PFSK-1 (cell line): ENCODE results near the gene CMBL.

Source experiments
- FOXP2 ChIP-seq: optimal IDR thresholded peaks from 2 replicates; pipeline ENCODE3; 2011; ENCODE audit warnings: borderline replicate concordance, control low read depth, inconsistent platforms; ENCODE audit not compliant: insufficient read depth; ENCODE audit errors: extremely low read length, extremely low read depth
- POLR2AphosphoS5 ChIP-seq: IDR thresholded peaks from 2 replicates; pipeline ENCODE4 v1.6.1; 2012; ENCODE audit warnings: low read depth, mild to moderate bottlenecking, control low read depth, low read length, moderate library complexity
- SIN3A ChIP-seq: IDR thresholded peaks from 2 replicates; pipeline ENCODE4 v1.6.1; 2012; ENCODE audit warnings: mild to moderate bottlenecking, low read length, moderate library complexity, borderline replicate concordance; ENCODE audit not compliant: insufficient read depth
- TAF1 ChIP-seq: IDR thresholded peaks from 2 replicates; pipeline ENCODE4 v1.6.1; 2012; ENCODE audit warnings: low read length, control low read depth, borderline replicate concordance; ENCODE audit not compliant: insufficient read depth
- TF ChIP-seq, protein P1 (sequence below), 2 experiments: IDR thresholded peaks; 2 replicates each; pipeline versions ENCODE4 v1.6.1 to v1.8.0; 2011 to 2012; ENCODE audit warnings: low read depth in 2 of 2, low read length in 2 of 2, control low read depth in 1 of 2, inconsistent platforms in 1 of 2, mild to moderate bottlenecking in 1 of 2, moderate library complexity in 1 of 2; ENCODE audit not compliant: insufficient read depth in 1 of 2

The CMBL gene

DNA sequence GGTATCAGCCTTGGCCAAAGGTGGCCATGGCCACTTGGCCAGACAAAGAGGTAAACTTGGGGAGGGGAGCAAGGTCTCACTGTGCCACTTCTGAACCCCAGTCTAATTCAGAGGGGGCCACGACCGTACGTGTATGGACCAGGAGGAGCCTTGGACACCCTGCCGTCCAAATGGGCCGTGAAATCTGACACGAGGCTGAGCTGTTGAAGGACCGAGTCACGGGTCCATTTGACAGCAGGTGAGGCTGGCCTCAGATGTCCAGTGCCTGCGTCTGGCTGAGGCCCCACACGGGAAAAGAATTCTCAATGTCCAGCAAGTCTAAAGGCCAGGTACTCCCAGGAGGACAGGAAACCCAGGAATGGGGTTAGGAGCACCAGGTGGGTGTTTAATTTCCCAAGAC lies 17.7 kb downstream of the CMBL start:
- no peak for TF ChIP-seq SIN3A
- no peak for TF ChIP-seq TAF1
- no peak for TF ChIP-seq FOXP2
- TF ChIP-seq POLR2AphosphoS5, result no peak
- TF ChIP-seq, protein P1, sequence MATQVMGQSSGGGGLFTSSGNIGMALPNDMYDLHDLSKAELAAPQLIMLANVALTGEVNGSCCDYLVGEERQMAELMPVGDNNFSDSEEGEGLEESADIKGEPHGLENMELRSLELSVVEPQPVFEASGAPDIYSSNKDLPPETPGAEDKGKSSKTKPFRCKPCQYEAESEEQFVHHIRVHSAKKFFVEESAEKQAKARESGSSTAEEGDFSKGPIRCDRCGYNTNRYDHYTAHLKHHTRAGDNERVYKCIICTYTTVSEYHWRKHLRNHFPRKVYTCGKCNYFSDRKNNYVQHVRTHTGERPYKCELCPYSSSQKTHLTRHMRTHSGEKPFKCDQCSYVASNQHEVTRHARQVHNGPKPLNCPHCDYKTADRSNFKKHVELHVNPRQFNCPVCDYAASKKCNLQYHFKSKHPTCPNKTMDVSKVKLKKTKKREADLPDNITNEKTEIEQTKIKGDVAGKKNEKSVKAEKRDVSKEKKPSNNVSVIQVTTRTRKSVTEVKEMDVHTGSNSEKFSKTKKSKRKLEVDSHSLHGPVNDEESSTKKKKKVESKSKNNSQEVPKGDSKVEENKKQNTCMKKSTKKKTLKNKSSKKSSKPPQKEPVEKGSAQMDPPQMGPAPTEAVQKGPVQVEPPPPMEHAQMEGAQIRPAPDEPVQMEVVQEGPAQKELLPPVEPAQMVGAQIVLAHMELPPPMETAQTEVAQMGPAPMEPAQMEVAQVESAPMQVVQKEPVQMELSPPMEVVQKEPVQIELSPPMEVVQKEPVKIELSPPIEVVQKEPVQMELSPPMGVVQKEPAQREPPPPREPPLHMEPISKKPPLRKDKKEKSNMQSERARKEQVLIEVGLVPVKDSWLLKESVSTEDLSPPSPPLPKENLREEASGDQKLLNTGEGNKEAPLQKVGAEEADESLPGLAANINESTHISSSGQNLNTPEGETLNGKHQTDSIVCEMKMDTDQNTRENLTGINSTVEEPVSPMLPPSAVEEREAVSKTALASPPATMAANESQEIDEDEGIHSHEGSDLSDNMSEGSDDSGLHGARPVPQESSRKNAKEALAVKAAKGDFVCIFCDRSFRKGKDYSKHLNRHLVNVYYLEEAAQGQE (IDR thresholded peaks at IDR 0.05; ENCODE audit: insufficient read depth in 1 of 2, low read depth in 2 of 2, low read length in 2 of 2), result no peak

DNA sequence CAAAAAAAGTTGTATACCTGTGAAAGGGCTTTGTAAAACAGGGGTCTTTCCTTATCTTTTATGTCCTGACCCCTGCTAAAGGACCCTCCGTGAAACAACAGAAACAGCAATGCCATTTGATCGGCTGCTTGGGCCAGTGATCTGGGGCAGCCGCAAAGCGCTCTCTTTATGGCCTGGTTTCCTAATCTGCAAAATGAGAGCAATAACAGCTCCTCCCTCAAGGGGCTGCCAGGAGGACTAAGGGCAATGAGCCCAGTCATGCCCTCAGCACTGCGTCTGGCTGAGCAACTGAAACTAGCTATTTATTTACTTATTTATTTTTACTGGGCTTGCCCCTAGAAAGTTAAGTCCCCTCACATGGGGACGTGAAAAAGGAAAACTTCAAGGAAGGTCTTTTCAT lies 18.3 kb downstream of the CMBL start:
- no peak for TF ChIP-seq SIN3A
- TF ChIP-seq TAF1, result no peak
- TF ChIP-seq, protein P1 (IDR thresholded peaks at IDR 0.05; ENCODE audit: insufficient read depth in 1 of 2, low read depth in 2 of 2, low read length in 2 of 2), result no peak
- no peak for TF ChIP-seq POLR2AphosphoS5
- TF ChIP-seq FOXP2, result no peak

- no peak for TF ChIP-seq POLR2AphosphoS5
- no peak for TF ChIP-seq SIN3A
- TF ChIP-seq, protein P1 (IDR thresholded peaks at IDR 0.05; ENCODE audit: insufficient read depth in 1 of 2, low read depth in 2 of 2, low read length in 2 of 2), result no peak
- no peak for TF ChIP-seq FOXP2
- no peak for TF ChIP-seq TAF1
Measured at GRCh38 chr5:10288592-10289219, 19.0 kb downstream of the CMBL start.

- TF ChIP-seq, protein P1 (IDR thresholded peaks at IDR 0.05; ENCODE audit: insufficient read depth in 1 of 2, low read depth in 2 of 2, low read length in 2 of 2), result no peak
- TF ChIP-seq SIN3A, result no peak
- no peak for TF ChIP-seq POLR2AphosphoS5
- no peak for TF ChIP-seq FOXP2
- no peak for TF ChIP-seq TAF1
Measured at GRCh38 chr5:10286862-10287227, 20.9 kb downstream of the CMBL start.
